SK-N-SH (cell line): ENCODE results near the gene UBE2U. TPM values are rescaled to one million over a fixed set of nuclear protein-coding genes. Genes with fewer than 3 reads are reported as not detected.
"Not testable (repeated sequence)": the region's sequence is repeated elsewhere in the genome, so short reads cannot be mapped to it uniquely, and the experiment has no call there.

Experiments used
- CTCF ChIA-PET: fragments of 300-600, 350-600 bp; formaldehyde crosslinking; extraction: SDS; loops from one replicate; lab custom pipeline; 2021; lab: Yijun Ruan, JAX
- POLR2A ChIA-PET: fragments of 350-600 bp; sonication (Branson Sonifier 250); formaldehyde crosslinking; extraction: SDS; loops from one replicate; lab custom pipeline; 2020; ENCODE audit warnings: antibody characterized with exemption, inconsistent platforms; lab: Yijun Ruan, JAX
- DNase-seq: peaks from one replicate; pipeline ENCODE4 v3.0.0; 2012
- H2AFZ ChIP-seq: fragments of 200-600 bp; sonication (generic); 2 replicates; pipeline ENCODE4 v1.8.1; 2016; ENCODE audit warnings: antibody characterized with exemption, mild to moderate bottlenecking, low read depth
- H3F3A ChIP-seq: fragments of 200-600 bp; sonication (generic); replicated peaks from 2 replicates; pipeline ENCODE3; 2016; ENCODE audit warnings: antibody characterized with exemption, mild to moderate bottlenecking; ENCODE audit not compliant: insufficient read depth
- H3K27ac ChIP-seq, 2 experiments: fragments of 200-500 bp in 1 of 2; fragments of 200-600 bp in 1 of 2; sonication (Bioruptor generic) in 1 of 2; sonication (generic), shearing (Covaris generic) in 1 of 2; 2 replicates each; pipeline versions ENCODE4 v1.5.1 to v1.6.1; 2014 to 2016; ENCODE audit warnings: low read depth in 2 of 2, inconsistent platforms in 1 of 2, low read length in 1 of 2, mild to moderate bottlenecking in 1 of 2, mixed read lengths in 1 of 2
- H3K27me3 ChIP-seq: fragments of 200-600 bp; sonication (generic), shearing (Covaris generic); 2 replicates; pipeline ENCODE4 v1.6.1; 2016; ENCODE audit warnings: mixed run types; ENCODE audit not compliant: insufficient read depth
- H3K36me3 ChIP-seq, 2 experiments: fragments of 200-500 bp in 1 of 2; fragments of 200-600 bp in 1 of 2; sonication (Bioruptor generic) in 1 of 2; sonication (generic) in 1 of 2; replicated peaks in 1 of 2; 2 replicates each; pipeline versions ENCODE3 to v1.5.1; 2014 to 2016; ENCODE audit warnings: low read length in 1 of 2, mild to moderate bottlenecking in 1 of 2; ENCODE audit not compliant: insufficient read depth in 2 of 2, control insufficient read depth in 1 of 2
- H3K4me1 ChIP-seq, 2 experiments: fragments of 200-500 bp in 1 of 2; fragments of 200-600 bp in 1 of 2; sonication (Bioruptor generic) in 1 of 2; sonication (generic), shearing (Covaris generic) in 1 of 2; 2 replicates each; pipeline versions ENCODE4 v1.5.1 to v1.6.1; 2014 to 2016; ENCODE audit warnings: low read depth in 1 of 2, low read length in 1 of 2, mixed run types in 1 of 2; ENCODE audit not compliant: insufficient read depth in 2 of 2, control insufficient read depth in 1 of 2
- H3K4me2 ChIP-seq: fragments of 200-600 bp; sonication (generic), shearing (Covaris generic); 2 replicates; pipeline ENCODE4 v1.6.1; 2017; ENCODE audit warnings: mixed run types
- H3K4me3 ChIP-seq, 2 experiments: fragments of 200-500 bp in 1 of 2; fragments of 200-600 bp in 1 of 2; sonication (Bioruptor generic) in 1 of 2; sonication (generic), shearing (Covaris generic) in 1 of 2; 2 replicates each; pipeline versions ENCODE4 v1.5.1 to v1.8.1; 2014 to 2016; ENCODE audit warnings: low read depth in 2 of 2, inconsistent platforms in 1 of 2, low read length in 1 of 2, mild to moderate bottlenecking in 1 of 2, mixed read lengths in 1 of 2, moderate library complexity in 1 of 2
- H3K79me2 ChIP-seq: fragments of 200-600 bp; sonication (generic); 2 replicates; pipeline ENCODE4 v1.8.1; 2017; ENCODE audit warnings: mild to moderate bottlenecking; ENCODE audit not compliant: insufficient read depth
- H3K9ac ChIP-seq: fragments of 200-600 bp; sonication (generic); 2 replicates; pipeline ENCODE4 v1.6.1; 2017; ENCODE audit warnings: mixed run types
- H3K9me2 ChIP-seq: fragments of 200-600 bp; sonication (generic); 2 replicates; pipeline ENCODE4 v1.6.1; 2017; ENCODE audit warnings: mixed run types
- H3K9me3 ChIP-seq: fragments of 200-600 bp; sonication (generic); 2 replicates; pipeline ENCODE4 v1.6.1; 2017; ENCODE audit warnings: mixed run types, mild to moderate bottlenecking, moderate library complexity
- H4K20me1 ChIP-seq: fragments of 200-600 bp; sonication (generic); 2 replicates; pipeline ENCODE4 v1.6.1; 2017; ENCODE audit warnings: mild to moderate bottlenecking, mixed run types; ENCODE audit not compliant: insufficient read depth
- CHD2 ChIP-seq: fragments of 150-350 bp; IDR thresholded peaks from 2 replicates; pipeline ENCODE4 v1.6.1; 2018; ENCODE audit warnings: low read length; ENCODE audit not compliant: partially characterized antibody
- CTCF ChIP-seq: fragments of 200-600 bp; sonication (generic); IDR thresholded peaks from 2 replicates; pipeline ENCODE4 v1.6.1; 2017; ENCODE audit warnings: antibody characterized with exemption, mild to moderate bottlenecking, moderate library complexity
- FOSL2 ChIP-seq: IDR thresholded peaks from 2 replicates; pipeline ENCODE4 v1.4.0; 2012; ENCODE audit warnings: low read depth, mild to moderate bottlenecking, moderate library complexity, borderline replicate concordance
- FOXJ3 ChIP-seq: sonication (generic); formaldehyde crosslinking; IDR thresholded peaks from 2 replicates; pipeline ENCODE4 v1.5.1; 2020; ENCODE audit warnings: mild to moderate bottlenecking, missing genetic modification reagents
- FOXM1 ChIP-seq: IDR thresholded peaks from 2 replicates; pipeline ENCODE4 v1.4.0; 2012; ENCODE audit warnings: low read depth, mild to moderate bottlenecking
- GABPA ChIP-seq: IDR thresholded peaks from 2 replicates; pipeline ENCODE4 v1.4.0; 2012; ENCODE audit warnings: low read depth, mild to moderate bottlenecking
- GATA2 ChIP-seq: sonication (generic); formaldehyde crosslinking; IDR thresholded peaks from 2 replicates; pipeline ENCODE4 v1.5.0; 2020; ENCODE audit warnings: mild to moderate bottlenecking, missing genetic modification reagents
- MAX ChIP-seq: IDR thresholded peaks from 2 replicates; pipeline ENCODE4 v1.4.0; 2012; ENCODE audit warnings: low read depth
- MEF2A ChIP-seq: IDR thresholded peaks from 2 replicates; pipeline ENCODE4 v1.4.0; 2012; ENCODE audit warnings: low read depth, borderline replicate concordance
- RAD21 ChIP-seq: IDR thresholded peaks from 2 replicates; pipeline ENCODE4 v1.6.1; 2012; ENCODE audit warnings: mild to moderate bottlenecking, low read length
- SMC3 ChIP-seq: IDR thresholded peaks from 2 replicates; pipeline ENCODE4 v1.6.1; 2012; ENCODE audit warnings: low read depth, low read length, improper control_type of control experiment
- ZBTB33 ChIP-seq: IDR thresholded peaks from 2 replicates; pipeline ENCODE4 v1.4.0; 2012; ENCODE audit warnings: low read depth, borderline replicate concordance
- WGBS: methylation state at CpG from one replicate; pipeline ENCODE4 v1.1.6; 2017; ENCODE audit warnings: low lambda C conversion rate; 5-methylcytosine and 5-hydroxymethylcytosine counted together
- polyA plus RNA-seq, 3 experiments: library from polyadenylated mRNA; depleted of rRNA; stranded (reverse); fragments of >200 nt; gene quantifications; 2 replicates each; pipeline ENCODE4 v1.2.3, GENCODE V29; 2012

The UBE2U gene
- polyA plus RNA-seq, 1 of the 3 experiments (the other 2 are of a cell fraction) = not detected

- TF ChIP-seq FOXJ3 (CRISPR knock-in tag) (no peak), MEF2A (no peak), SMC3 (no peak)
Observed at GRCh38 chr1:64235910-64236309, 32.5 kb downstream of the UBE2U start (continued).

- H3K27me3 ChIP-seq = no peaks in the 10 kb centered on the region
- CTCF ChIA-PET = interaction anchor here (0.9 kb wide), 1 partner anchor 9 kb away, joined by 3 read pairs; no protein-coding TSS in a partner anchor
- H3K4me2 ChIP-seq = no peak overlapping the region
- no peak overlapping the region for H3K9ac ChIP-seq
- no peak overlapping the region for H2AFZ ChIP-seq
- no peak overlapping the region for H3K4me3 ChIP-seq
- 78% methylated on average over 1 of the region's 1 CpG for WGBS
- no peaks in the 10 kb centered on the region for H4K20me1 ChIP-seq
- no peak for DNase-seq
- H3K79me2 ChIP-seq = no peaks in the 10 kb centered on the region
- no peaks in the 10 kb centered on the region for H3K36me3 ChIP-seq
- H3K9me2 ChIP-seq = no peaks in the 10 kb centered on the region
- H3K27ac ChIP-seq = no peak overlapping the region; a peak in 1 of 4 replicates
- no peaks in the 10 kb centered on the region for H3F3A ChIP-seq
- no peaks in the 10 kb centered on the region for H3K9me3 ChIP-seq
- POLR2A ChIA-PET = no interaction called here
- H3K4me1 ChIP-seq = peaks cover 0 to 6% of the 10 kb centered on the region in 2 experiments; a peak in 1 of 4 replicates
- TF ChIP-seq CHD2 (no peak), FOSL2 (no peak), GATA2 (CRISPR knock-in tag) (no peak), ZBTB33 (no peak), SMC3 (no peak), CTCF (no peak), RAD21 (no peak), FOXM1 (no peak), GABPA (no peak), MAX (no peak)
Observed at GRCh38 chr1:64236541-64236954, 33.1 kb downstream of the UBE2U start.

- H3K79me2 ChIP-seq, H3K4me3 ChIP-seq, POLR2A ChIA-PET, H3K36me3 ChIP-seq, DNase-seq, H4K20me1 ChIP-seq, H3K27ac ChIP-seq, H3F3A ChIP-seq, H3K9me2 ChIP-seq, H3K4me2 ChIP-seq, H3K27me3 ChIP-seq, H3K9me3 ChIP-seq, H2AFZ ChIP-seq, H3K9ac ChIP-seq: not testable (repeated sequence)
- WGBS = 87% methylated on average over 4 of the region's 4 CpGs
- CTCF ChIA-PET = interaction anchor here (1.0 to 1.4 kb wide), 2 partner anchors 67 to 102 kb away, joined by 3 read pairs; no protein-coding TSS in a partner anchor
- H3K4me1 ChIP-seq = peaks cover 10 to 19% of the 10 kb centered on the region in 2 experiments; a peak in 3 of 4 replicates
Observed at GRCh38 chr1:64239519-64239918, 36.1 kb downstream of the UBE2U start.
